ENCODE data around the gene ZSCAN22.
"Not testable (repeated sequence)": the region's sequence is repeated elsewhere in the genome, so short reads cannot be mapped to it uniquely, and the experiment has no call there.

ZSCAN22 gene

GRCh38 chr19:58326914-58327726, at the start of gene ZSCAN22:
Gene ZSCAN22 (plus strand): TSS chr19:58326994. CDS start chr19:58334803, 7,809 bp downstream.
- DNase-seq: peak; percentile 97

GRCh38 chr19:58277197-58277596, 49.6 kb upstream of the ZSCAN22 start:
- DNase-seq: no peak

GRCh38 chr19:58277748-58278540, 48.9 kb upstream of the ZSCAN22 start:
- no peak for DNase-seq

- peak; percentile 100 for DNase-seq
Measured at GRCh38 chr19:58278541-58279041, 48.2 kb upstream of the ZSCAN22 start, which contains the start of gene ZNF8. Gene ZNF8 (plus strand): TSS chr19:58278955. CDS start chr19:58279082, 127 bp downstream.

- DNase-seq: peak; percentile 65
Measured at GRCh38 chr19:58279042-58279924, 47.5 kb upstream of the ZSCAN22 start.

GRCh38 chr19:58279925-58280316, 46.9 kb upstream of the ZSCAN22 start:
- DNase-seq: no peak

GRCh38 chr19:58284199-58284598, 42.6 kb upstream of the ZSCAN22 start:
- DNase-seq: no peak

GRCh38 chr19:58291943-58292342, 34.9 kb upstream of the ZSCAN22 start:
- DNase-seq: no peak

- DNase-seq: no peak
Measured at GRCh38 chr19:58294743-58295374, 31.9 kb upstream of the ZSCAN22 start.

- no peak for DNase-seq
Measured at GRCh38 chr19:58296104-58296503, 30.7 kb upstream of the ZSCAN22 start.

- DNase-seq: no peak
Measured at GRCh38 chr19:58300620-58301019, 26.2 kb upstream of the ZSCAN22 start.

- DNase-seq: no peak
Measured at GRCh38 chr19:58304255-58304654, 22.5 kb upstream of the ZSCAN22 start.

- DNase-seq: no peak
Measured at GRCh38 chr19:58304748-58305064, 22.1 kb upstream of the ZSCAN22 start.

- peak; percentile 100 for DNase-seq
Measured at GRCh38 chr19:58305065-58305931, 21.5 kb upstream of the ZSCAN22 start, which contains the start of gene ERVK3-1. Gene ERVK3-1 (plus strand): TSS chr19:58305377. CDS start chr19:58312169, 6,792 bp downstream.

- no peak for DNase-seq
Measured at GRCh38 chr19:58305932-58306323, 20.9 kb upstream of the ZSCAN22 start.

- no peak for DNase-seq
Measured at GRCh38 chr19:58307736-58308135, 19.1 kb upstream of the ZSCAN22 start.

- DNase-seq: not testable (repeated sequence)
Measured at GRCh38 chr19:58310685-58311084, 16.1 kb upstream of the ZSCAN22 start.

GRCh38 chr19:58311345-58311865, 15.4 kb upstream of the ZSCAN22 start:
- DNase-seq: no peak

- DNase-seq: no peak
Measured at GRCh38 chr19:58315580-58315979, 11.2 kb upstream of the ZSCAN22 start.

- peak; percentile 25 for DNase-seq
Measured at GRCh38 chr19:58317476-58318072, 9.2 kb upstream of the ZSCAN22 start.

All from NCI-H226 (cell line).